Gastrocnemius medialis (tissue), 4 donors: ENCODE results near the gene C13orf42. TPM values are rescaled to one million over a fixed set of nuclear protein-coding genes. Genes with fewer than 3 reads are reported as not detected.

ENCODE experiments used
- ATAC-seq, 2 donors: fragments of 150-250 bp; one replicate each; pipeline ENCODE4 v1.9.1; 2016
- DNase-seq, 2 donors: peaks; one replicate each; pipeline ENCODE4 v3.0.0-alpha.2; 2019
- H3K27ac ChIP-seq, 4 donors: fragments of 200-600 bp; sonication (generic); 1 replicate in 1 of 4; 2 replicates in 3 of 4; pipeline ENCODE4 v1.5.1; 2016 to 2018; ENCODE audit warnings: mild to moderate bottlenecking in 2 of 4, moderate library complexity in 1 of 4
- H3K27me3 ChIP-seq, 3 donors: fragments of 200-600 bp; sonication (generic) in 2 of 3; 1 replicate in 1 of 3; 2 replicates in 2 of 3; pipeline versions ENCODE4 v1.5.1 to v1.6.0; 2016 to 2019; ENCODE audit warnings: mild to moderate bottlenecking in 1 of 3, moderate library complexity in 1 of 3
- H3K36me3 ChIP-seq, 2 donors: fragments of 200-600 bp; sonication (generic) in 1 of 2; one replicate each; pipeline ENCODE4 v1.5.1; 2017 to 2018
- H3K4me1 ChIP-seq, 2 donors: fragments of 200-600 bp; sonication (generic) in 1 of 2; one replicate each; pipeline ENCODE4 v1.5.1; 2016 to 2017; ENCODE audit warnings: mild to moderate bottlenecking in 2 of 2
- H3K4me3 ChIP-seq, 4 donors: fragments of 200-600 bp; sonication (generic) in 3 of 4; 1 replicate in 1 of 4; 2 replicates in 3 of 4; pipeline ENCODE4 v1.5.1; 2016 to 2019; ENCODE audit warnings: mild to moderate bottlenecking in 2 of 4
- H3K9me3 ChIP-seq, 3 donors: fragments of 200-600 bp; sonication (generic) in 2 of 3; 1 replicate in 1 of 3; 2 replicates in 2 of 3; pipeline ENCODE4 v1.5.1; 2016 to 2019
- POLR2A ChIP-seq, 2 donors: fragments of 450-650 bp; IDR thresholded peaks; one replicate each; pipeline ENCODE4 v1.6.1; 2017; ENCODE audit warnings: antibody characterized with exemption in 2 of 2, mild to moderate bottlenecking in 2 of 2, moderate library complexity in 2 of 2
- in situ Hi-C, 4 donors: fragments of 200-750 bp; cut with MboI; loops; one replicate each; pipeline versions ENCODE4 v1.15.0 to v1.8.0; 2017; ENCODE audit warnings: low sequenced_read_pairs in 4 of 4
- intact Hi-C: fragments of 100-400 bp; cut with DNase I; formaldehyde crosslinking; loops from one replicate; pipeline ENCODE4 v1.15.1; 2023; ENCODE audit warnings: low total_unique reads
- total RNA-seq, 4 donors: library from RNA; depleted of rRNA; stranded (reverse); fragments of >200 nt; gene quantifications; one replicate each; pipeline versions ENCODE4 v1.1.0 to v1.2.3, GENCODE V29; 2016
- TF ChIP-seq, protein P1 (sequence below), 5 experiments: fragments of 450-650 bp in 3 of 5; fragments of 200-600 bp in 2 of 5; sonication (generic) in 2 of 5; IDR thresholded peaks in 4 of 5; conservative IDR thresholded peaks in 1 of 5; 1 replicate in 4 of 5; 2 replicates in 1 of 5; pipeline ENCODE4 v1.5.1; 2016 to 2019; ENCODE audit warnings: antibody characterized with exemption in 5 of 5, mild to moderate bottlenecking in 3 of 5, moderate library complexity in 3 of 5

Gene C13orf42
- total RNA-seq, 4 donors from 2014 or later, result not detected

DNA sequence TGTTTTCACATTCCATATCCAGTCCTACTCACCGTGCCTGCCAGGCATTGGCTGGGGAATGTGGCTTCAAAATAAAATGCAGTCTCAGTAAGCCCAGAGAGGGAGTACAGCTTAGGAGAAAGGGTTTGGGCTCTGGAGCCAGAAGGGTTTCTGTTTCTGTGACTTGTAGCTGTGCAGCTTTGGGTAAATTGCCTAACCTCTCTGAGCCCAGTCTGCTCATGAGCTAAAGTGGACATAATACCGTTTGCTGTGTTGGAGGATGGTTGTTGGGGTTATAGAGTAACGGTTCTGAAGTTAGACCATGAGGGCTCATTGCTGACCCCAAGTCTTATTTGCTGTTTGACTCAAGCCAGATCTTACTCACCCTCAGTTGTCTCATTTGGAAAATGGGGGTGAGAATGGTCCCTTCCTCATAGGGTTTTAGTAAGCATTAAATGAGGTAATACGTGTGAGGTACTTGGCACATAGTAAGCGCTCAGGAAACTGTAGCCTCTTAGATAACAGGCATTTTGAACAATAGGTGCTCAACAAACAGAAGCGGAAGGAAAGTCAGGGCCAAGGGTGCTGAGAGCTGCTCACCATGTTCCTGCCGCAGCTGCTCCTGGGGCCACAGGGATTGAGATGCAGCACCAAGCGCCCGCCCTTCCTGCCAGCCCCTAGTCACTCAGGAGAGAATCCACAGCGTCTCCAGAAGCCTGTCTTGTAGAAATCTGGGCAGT is 45.5 kb downstream of the C13orf42 start:
- Histone ChIP-seq H3K4me1 (no peaks in the 10 kb centered on the region), H3K27ac (peak overlapping the region in 3 of 4 donors; percentile 36 to 56 (median 48))

DNA sequence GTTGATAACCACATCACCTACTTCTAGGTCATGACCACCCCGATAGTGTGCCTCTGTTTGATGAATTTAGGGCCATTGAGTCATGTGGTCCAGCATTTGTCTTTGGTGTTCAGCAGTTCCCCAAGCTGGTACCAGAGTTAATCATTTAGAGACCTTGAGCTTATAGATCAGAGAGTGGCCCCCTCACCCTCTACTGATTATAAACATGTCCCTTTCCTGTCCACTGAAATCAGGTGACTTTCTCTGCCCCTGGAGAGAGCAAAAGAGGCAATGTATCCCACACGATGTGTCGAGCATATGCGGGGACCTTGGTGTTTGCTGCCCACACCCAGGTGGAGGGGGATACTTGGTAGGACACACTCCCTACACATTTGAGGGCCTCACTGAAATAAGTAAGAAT is 46.3 kb downstream of the C13orf42 start:
- H3K27ac ChIP-seq, result no peak overlapping the region
- no peaks in the 10 kb centered on the region for H3K36me3 ChIP-seq
- H3K9me3 ChIP-seq, result no peaks in the 10 kb centered on the region
- H3K4me3 ChIP-seq, result no peak overlapping the region
- intact Hi-C loops (loop anchor here (10.0 kb wide), 2 partner anchors 110 to 1090 kb away; no protein-coding TSS in a partner anchor), in situ Hi-C loops (loop anchor here in 2 of 4 donors (10.0 to 25.0 kb wide), 2 partner anchors 70 to 1102 kb away; no protein-coding TSS in a partner anchor)
- no peak for ATAC-seq
- no peaks in the 10 kb centered on the region for H3K27me3 ChIP-seq
- TF ChIP-seq POLR2A (IDR thresholded peaks at IDR 0.05), result no peak
- TF ChIP-seq, protein P1, sequence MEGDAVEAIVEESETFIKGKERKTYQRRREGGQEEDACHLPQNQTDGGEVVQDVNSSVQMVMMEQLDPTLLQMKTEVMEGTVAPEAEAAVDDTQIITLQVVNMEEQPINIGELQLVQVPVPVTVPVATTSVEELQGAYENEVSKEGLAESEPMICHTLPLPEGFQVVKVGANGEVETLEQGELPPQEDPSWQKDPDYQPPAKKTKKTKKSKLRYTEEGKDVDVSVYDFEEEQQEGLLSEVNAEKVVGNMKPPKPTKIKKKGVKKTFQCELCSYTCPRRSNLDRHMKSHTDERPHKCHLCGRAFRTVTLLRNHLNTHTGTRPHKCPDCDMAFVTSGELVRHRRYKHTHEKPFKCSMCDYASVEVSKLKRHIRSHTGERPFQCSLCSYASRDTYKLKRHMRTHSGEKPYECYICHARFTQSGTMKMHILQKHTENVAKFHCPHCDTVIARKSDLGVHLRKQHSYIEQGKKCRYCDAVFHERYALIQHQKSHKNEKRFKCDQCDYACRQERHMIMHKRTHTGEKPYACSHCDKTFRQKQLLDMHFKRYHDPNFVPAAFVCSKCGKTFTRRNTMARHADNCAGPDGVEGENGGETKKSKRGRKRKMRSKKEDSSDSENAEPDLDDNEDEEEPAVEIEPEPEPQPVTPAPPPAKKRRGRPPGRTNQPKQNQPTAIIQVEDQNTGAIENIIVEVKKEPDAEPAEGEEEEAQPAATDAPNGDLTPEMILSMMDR (IDR thresholded peaks at IDR 0.05 in 4 of 5, conservative IDR thresholded peaks at IDR 0.05 in 1 of 5), result no peak
- DNase-seq, result no peak
- no peaks in the 10 kb centered on the region for H3K4me1 ChIP-seq

More for the DNA sequence above, 45.5 kb downstream of the C13orf42 start:
- Histone ChIP-seq H3K4me3 (no peak overlapping the region), H3K9me3 (no peaks in the 10 kb centered on the region), H3K27me3 (no peaks in the 10 kb centered on the region), H3K36me3 (no peaks in the 10 kb centered on the region)
- in situ Hi-C loops, result loop anchor here in 2 of 4 donors (10.0 to 25.0 kb wide), 2 partner anchors 71 to 1103 kb away; no protein-coding TSS in a partner anchor
- TF ChIP-seq, protein P1 (IDR thresholded peaks at IDR 0.05 in 4 of 5, conservative IDR thresholded peaks at IDR 0.05 in 1 of 5), result no peak
- no peak for TF ChIP-seq POLR2A (IDR thresholded peaks at IDR 0.05)
- ATAC-seq, result peak in 1 of 2 donors; percentile 20
- intact Hi-C loops, result loop anchor here (10.0 kb wide), 2 partner anchors 111 to 1091 kb away; no protein-coding TSS in a partner anchor
- DNase-seq, result no peak

DNA sequence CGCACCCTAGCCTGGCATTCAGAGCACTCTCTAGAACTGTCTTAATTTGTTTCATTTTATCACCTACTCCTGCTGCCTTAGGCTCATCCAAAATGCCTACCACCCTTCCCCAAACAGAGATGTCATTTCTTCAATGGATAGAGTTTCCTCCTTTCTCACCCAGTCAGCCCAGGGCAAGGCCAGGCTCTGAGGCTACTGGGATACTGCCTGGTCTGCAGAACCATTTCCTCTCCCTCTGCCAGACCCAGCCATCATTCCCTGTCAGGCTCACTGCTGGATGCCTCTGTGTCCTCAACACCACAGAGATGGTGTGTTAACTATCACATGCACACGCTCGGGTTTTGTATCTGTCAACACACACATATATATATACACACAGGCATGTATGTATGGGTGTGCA is 47.2 kb downstream of the C13orf42 start:
- Histone ChIP-seq H3K4me1 (no peaks in the 10 kb centered on the region), H3K9me3 (no peaks in the 10 kb centered on the region), H3K4me3 (no peak overlapping the region), H3K36me3 (no peaks in the 10 kb centered on the region), H3K27ac (no peak overlapping the region), H3K27me3 (no peaks in the 10 kb centered on the region)
- no peak for ATAC-seq
- no peak for TF ChIP-seq POLR2A (IDR thresholded peaks at IDR 0.05)
- TF ChIP-seq, protein P1 (IDR thresholded peaks at IDR 0.05 in 4 of 5, conservative IDR thresholded peaks at IDR 0.05 in 1 of 5), result no peak
- intact Hi-C loops, result loop anchor here (10.0 kb wide), 2 partner anchors 109 to 1089 kb away; no protein-coding TSS in a partner anchor
- no peak for DNase-seq
- in situ Hi-C loops, result loop anchor here in 2 of 4 donors (10.0 to 25.0 kb wide), 2 partner anchors 69 to 1102 kb away; no protein-coding TSS in a partner anchor

DNA sequence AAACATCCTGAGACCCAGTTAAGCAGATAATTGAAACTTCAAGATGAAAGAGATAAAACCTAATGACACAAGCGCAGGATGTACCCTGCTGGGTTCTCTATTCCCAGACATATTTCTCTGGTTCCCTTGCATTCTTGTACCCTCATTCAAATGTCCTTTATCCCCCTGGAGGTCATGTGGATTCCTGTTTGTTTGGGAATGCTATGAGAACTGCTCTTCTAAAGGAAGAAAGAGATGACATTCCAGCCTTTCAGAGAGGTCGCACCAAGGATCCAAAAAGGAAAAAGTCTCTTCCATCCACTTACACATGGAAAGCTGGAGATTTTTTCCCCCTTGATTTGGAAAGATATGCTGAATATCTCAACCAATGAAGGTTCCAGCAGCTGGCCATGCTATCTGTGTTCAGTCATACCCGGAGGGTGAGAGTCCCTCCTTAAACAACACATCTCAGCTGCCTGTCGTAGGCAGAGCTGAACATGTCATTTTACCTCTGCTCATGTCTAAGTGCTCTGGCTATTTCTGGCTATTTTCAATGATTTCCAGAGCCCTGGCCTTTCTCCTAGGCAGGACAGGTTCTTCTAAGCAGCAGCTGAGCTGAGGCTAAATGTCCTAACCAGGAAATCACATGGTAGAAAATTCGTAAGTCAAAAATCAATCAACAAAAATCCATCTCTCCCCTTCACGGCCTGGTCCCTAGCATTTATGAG is 52.5 kb downstream of the C13orf42 start:
- Histone ChIP-seq H3K36me3 (no peaks in the 10 kb centered on the region), H3K9me3 (no peaks in the 10 kb centered on the region), H3K4me1 (no peaks in the 10 kb centered on the region), H3K27ac (no peak overlapping the region), H3K27me3 (no peaks in the 10 kb centered on the region), H3K4me3 (no peak overlapping the region)
- no peak for DNase-seq
- no peak for ATAC-seq
- intact Hi-C loops, result no loop called here
- TF ChIP-seq POLR2A (IDR thresholded peaks at IDR 0.05), result no peak
- TF ChIP-seq, protein P1 (IDR thresholded peaks at IDR 0.05 in 4 of 5, conservative IDR thresholded peaks at IDR 0.05 in 1 of 5), result no peak
- in situ Hi-C loops, result loop anchor here in 1 of 4 donors (25.0 kb wide), 1 partner anchor 1096 kb away; no protein-coding TSS in a partner anchor
